ENCODE data around the gene CAPN8.

DNA sequence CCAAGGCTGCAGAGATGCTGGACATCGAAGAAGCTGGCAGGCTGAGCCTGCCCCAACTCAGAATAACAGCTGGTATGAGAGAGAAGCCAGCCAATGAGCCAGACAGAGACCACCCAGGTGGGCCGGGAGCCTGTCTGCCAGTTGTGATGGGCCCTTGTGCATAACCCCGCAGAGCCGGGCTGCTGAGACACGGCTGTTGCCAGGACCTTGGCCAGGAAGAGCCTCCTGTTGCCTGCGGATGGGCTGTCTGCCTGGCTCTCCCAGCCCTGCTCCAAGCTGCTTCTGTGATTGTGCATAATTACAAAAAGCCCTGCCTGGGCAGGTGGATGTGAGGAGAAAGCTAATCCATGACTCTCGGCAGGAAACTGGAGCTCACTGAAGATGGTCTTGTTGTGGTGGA, 126.5 kb downstream of the CAPN8 start:
- TF ChIP-seq, protein P1, sequence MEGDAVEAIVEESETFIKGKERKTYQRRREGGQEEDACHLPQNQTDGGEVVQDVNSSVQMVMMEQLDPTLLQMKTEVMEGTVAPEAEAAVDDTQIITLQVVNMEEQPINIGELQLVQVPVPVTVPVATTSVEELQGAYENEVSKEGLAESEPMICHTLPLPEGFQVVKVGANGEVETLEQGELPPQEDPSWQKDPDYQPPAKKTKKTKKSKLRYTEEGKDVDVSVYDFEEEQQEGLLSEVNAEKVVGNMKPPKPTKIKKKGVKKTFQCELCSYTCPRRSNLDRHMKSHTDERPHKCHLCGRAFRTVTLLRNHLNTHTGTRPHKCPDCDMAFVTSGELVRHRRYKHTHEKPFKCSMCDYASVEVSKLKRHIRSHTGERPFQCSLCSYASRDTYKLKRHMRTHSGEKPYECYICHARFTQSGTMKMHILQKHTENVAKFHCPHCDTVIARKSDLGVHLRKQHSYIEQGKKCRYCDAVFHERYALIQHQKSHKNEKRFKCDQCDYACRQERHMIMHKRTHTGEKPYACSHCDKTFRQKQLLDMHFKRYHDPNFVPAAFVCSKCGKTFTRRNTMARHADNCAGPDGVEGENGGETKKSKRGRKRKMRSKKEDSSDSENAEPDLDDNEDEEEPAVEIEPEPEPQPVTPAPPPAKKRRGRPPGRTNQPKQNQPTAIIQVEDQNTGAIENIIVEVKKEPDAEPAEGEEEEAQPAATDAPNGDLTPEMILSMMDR (IDR thresholded peaks at IDR 0.05): no peak
- TF ChIP-seq EZH2 (IDR thresholded peaks at IDR 0.05; ENCODE audit: borderline replicate concordance, insufficient read depth, low read depth, low read length, poor library complexity, severe bottlenecking): no peak

Data from B cell (primary cell).